HFF-Myc (cell line): ENCODE data around the gene ITGB8.
"Not testable (repeated sequence)": the region's sequence is repeated elsewhere in the genome, so short reads cannot be mapped to it uniquely, and the experiment has no call there.

Source experiments
- DNase-seq: peaks from one replicate; pipeline ENCODE4 v3.0.0-alpha.2; 2011; ENCODE audit warnings: low read depth; ENCODE audit errors: extremely low read depth
- H3K4me3 ChIP-seq: replicated peaks from 2 replicates; pipeline ENCODE4 v1.5.1; 2011; ENCODE audit warnings: low read depth, mild to moderate bottlenecking, control low read depth, low read length
- CTCF ChIP-seq: IDR thresholded peaks from 2 replicates; pipeline ENCODE4 v1.5.1; 2012; ENCODE audit warnings: mild to moderate bottlenecking, low read depth, low read length, control low read depth; ENCODE audit errors: missing control alignments

The ITGB8 gene

GRCh38 chr7:20299647-20300312 lies 30.9 kb upstream of the ITGB8 start:
- no peak for DNase-seq
- no peak for TF ChIP-seq CTCF
- H3K4me3 ChIP-seq, result no peak overlapping the region

- DNase-seq, result peak; percentile 31
- TF ChIP-seq CTCF, result no peak
Observed at GRCh38 chr7:20301311-20301939, 29.3 kb upstream of the ITGB8 start.

GRCh38 chr7:20302300-20302699 lies 28.4 kb upstream of the ITGB8 start:
- H3K4me3 ChIP-seq, DNase-seq: not testable (repeated sequence)

More at GRCh38 chr7:20301311-20301939, 29.3 kb upstream of the ITGB8 start:
- no peak overlapping the region for H3K4me3 ChIP-seq

- DNase-seq, result no peak
- TF ChIP-seq CTCF, result no peak
Observed at GRCh38 chr7:20302891-20303290, 27.8 kb upstream of the ITGB8 start.

GRCh38 chr7:20304366-20304765 lies 26.3 kb upstream of the ITGB8 start:
- no peak for DNase-seq
- TF ChIP-seq CTCF, result no peak
- no peak overlapping the region for H3K4me3 ChIP-seq

More at GRCh38 chr7:20302891-20303290, 27.8 kb upstream of the ITGB8 start:
- H3K4me3 ChIP-seq, result no peak overlapping the region

- TF ChIP-seq CTCF, result no peak
- DNase-seq, result no peak
- no peak overlapping the region for H3K4me3 ChIP-seq
Observed at GRCh38 chr7:20305726-20306125, 25.0 kb upstream of the ITGB8 start.

- TF ChIP-seq CTCF, result no peak
- no peak overlapping the region for H3K4me3 ChIP-seq
- DNase-seq, result no peak
Observed at GRCh38 chr7:20306180-20306946, 24.3 kb upstream of the ITGB8 start.
